NT2/D1 (cell line): ENCODE data around the gene REG4.

Experiments used
- DNase-seq: peaks from one replicate; pipeline ENCODE4 v3.0.0-alpha.2; 2011; ENCODE audit warnings: low read depth, low spot score
- H3K27me3 ChIP-seq: 2 replicates; pipeline ENCODE4 v1.6.0; 2011; ENCODE audit warnings: mild to moderate bottlenecking; ENCODE audit not compliant: insufficient read length, insufficient read depth
- H3K36me3 ChIP-seq: 2 replicates; pipeline ENCODE4 v1.6.1; 2011; ENCODE audit warnings: mild to moderate bottlenecking, low read length, mixed read lengths; ENCODE audit not compliant: insufficient read depth, insufficient read length
- H3K4me1 ChIP-seq: 2 replicates; pipeline ENCODE4 v1.5.1; 2011; ENCODE audit not compliant: insufficient read depth, insufficient read length
- H3K4me3 ChIP-seq: 2 replicates; pipeline ENCODE4 v1.5.1; 2011; ENCODE audit warnings: low read depth; ENCODE audit not compliant: insufficient read length
- H3K9ac ChIP-seq: 2 replicates; pipeline ENCODE4 v1.6.0; 2011; ENCODE audit warnings: low read depth; ENCODE audit not compliant: insufficient read length
- H3K9me3 ChIP-seq: 2 replicates; pipeline ENCODE4 v1.5.1; 2011; ENCODE audit warnings: mild to moderate bottlenecking, low read length; ENCODE audit not compliant: insufficient read depth
- SUZ12 ChIP-seq: IDR thresholded peaks from 2 replicates; pipeline ENCODE4 v1.6.1; 2011; ENCODE audit not compliant: insufficient read length, insufficient read depth; ENCODE audit errors: extremely low read depth
- YY1 ChIP-seq: IDR thresholded peaks from 2 replicates; pipeline ENCODE4 v1.6.1; 2011; ENCODE audit not compliant: insufficient read length, insufficient read depth
- ZNF274 ChIP-seq: IDR thresholded peaks from 2 replicates; pipeline ENCODE4 v1.6.1; 2011; ENCODE audit warnings: mild to moderate bottlenecking, low read depth, low read length

The REG4 gene

DNA sequence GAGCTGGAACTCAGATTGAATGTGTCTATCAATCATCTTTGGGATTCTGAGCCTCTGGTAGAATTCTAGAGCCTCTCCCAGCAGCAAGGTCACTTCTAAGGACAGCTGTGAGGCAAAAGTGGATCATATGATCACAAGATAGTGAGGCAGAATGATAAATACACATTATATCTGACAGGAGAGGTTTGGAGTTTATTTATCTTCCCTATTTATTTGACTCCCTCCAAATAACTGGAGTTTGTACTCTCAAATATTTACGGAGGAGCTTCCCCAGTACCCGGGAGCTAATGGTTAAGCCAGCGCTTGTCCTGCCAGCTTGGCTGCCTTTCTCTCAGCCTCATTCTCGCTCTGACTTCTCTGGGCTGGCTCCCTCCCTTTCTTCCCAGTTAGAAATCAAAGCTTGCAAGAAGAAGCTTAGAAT, 44.9 kb downstream of the REG4 start:
- H3K36me3 ChIP-seq, result no peaks in the 10 kb centered on the region

DNA sequence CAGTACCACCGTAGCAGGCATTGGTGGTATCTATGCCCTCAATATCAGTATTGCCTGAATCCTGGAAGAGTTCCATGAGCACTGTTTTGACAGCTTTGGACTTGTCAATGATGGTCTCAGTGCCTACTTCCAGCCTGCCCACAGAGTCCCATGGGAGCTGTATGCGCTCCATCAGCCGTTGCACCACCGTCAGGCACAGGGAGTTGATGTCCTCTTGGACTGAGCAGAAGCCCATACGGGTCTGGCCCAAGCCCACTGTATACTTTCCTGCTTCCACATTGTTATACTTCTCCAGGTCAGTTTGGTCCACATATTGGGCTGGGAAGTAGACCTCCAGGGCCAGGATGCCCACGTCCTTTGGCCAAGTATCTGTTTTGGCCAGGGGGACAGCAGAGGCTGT, 47.0 kb downstream of the REG4 start:
- Histone ChIP-seq H3K9me3 (no peaks in the 10 kb centered on the region), H3K27me3 (no peaks in the 10 kb centered on the region), H3K36me3 (no peaks in the 10 kb centered on the region), H3K4me3 (no peak overlapping the region), H3K4me1 (no peaks in the 10 kb centered on the region), H3K9ac (no peak overlapping the region)
- no peak for DNase-seq
- TF ChIP-seq YY1 (no peak), ZNF274 (no peak), SUZ12 (no peak)

More for the DNA sequence above, 44.9 kb downstream of the REG4 start:
- H3K4me3 ChIP-seq, result no peak overlapping the region
- H3K27me3 ChIP-seq, result no peaks in the 10 kb centered on the region
- DNase-seq, result no peak
- H3K9ac ChIP-seq, result no peak overlapping the region
- H3K9me3 ChIP-seq, result no peaks in the 10 kb centered on the region
- TF ChIP-seq YY1 (no peak), SUZ12 (no peak), ZNF274 (no peak)
- no peaks in the 10 kb centered on the region for H3K4me1 ChIP-seq

DNA sequence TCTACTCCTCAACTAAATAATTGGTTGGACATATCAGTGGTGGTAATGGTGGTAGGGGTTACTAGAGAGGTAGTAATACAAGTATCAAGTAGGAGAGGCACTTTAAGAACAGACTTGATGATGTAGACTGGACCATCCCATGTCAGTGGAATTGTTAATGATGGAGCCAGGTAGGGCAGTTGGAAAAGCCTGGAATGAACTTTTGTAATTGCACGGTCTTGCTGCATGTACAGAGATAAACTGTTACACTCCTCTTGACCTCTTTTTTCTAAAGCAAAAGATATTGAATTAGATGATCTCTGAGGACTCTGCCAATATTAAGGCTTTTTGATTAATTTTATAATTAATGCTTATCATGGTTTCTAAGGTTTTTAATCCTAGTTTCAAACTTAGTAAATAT, 48.3 kb downstream of the REG4 start:
- no peaks in the 10 kb centered on the region for H3K4me1 ChIP-seq
- DNase-seq, result no peak
- H3K27me3 ChIP-seq, result no peaks in the 10 kb centered on the region
- H3K4me3 ChIP-seq, result no peak overlapping the region
- H3K9ac ChIP-seq, result no peak overlapping the region
- no peaks in the 10 kb centered on the region for H3K9me3 ChIP-seq
- no peaks in the 10 kb centered on the region for H3K36me3 ChIP-seq
- TF ChIP-seq SUZ12 (no peak), ZNF274 (no peak), YY1 (no peak)

DNA sequence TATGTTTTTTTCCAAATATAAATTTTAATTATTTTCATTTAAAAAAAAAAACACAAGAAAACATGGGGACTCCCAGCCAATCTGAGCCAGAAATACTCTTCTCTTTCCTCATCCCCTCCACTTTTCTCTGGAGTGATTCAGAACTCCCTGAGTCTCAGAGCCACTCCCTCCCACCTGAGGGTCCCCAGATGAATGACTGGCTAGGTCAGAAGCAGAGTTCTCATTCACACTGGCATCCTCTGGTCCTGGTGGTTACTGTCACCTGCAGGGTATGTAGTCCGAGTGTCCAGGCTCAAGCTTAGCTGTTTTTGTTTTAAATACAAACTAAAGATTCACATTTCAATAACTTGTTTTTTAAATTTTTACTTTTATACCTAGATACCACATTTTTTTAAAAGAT, 48.9 kb downstream of the REG4 start:
- no peaks in the 10 kb centered on the region for H3K4me1 ChIP-seq
- no peaks in the 10 kb centered on the region for H3K36me3 ChIP-seq
- DNase-seq, result no peak
- TF ChIP-seq SUZ12, result no peak
- TF ChIP-seq YY1, result no peak
- no peak for TF ChIP-seq ZNF274
- no peaks in the 10 kb centered on the region for H3K27me3 ChIP-seq
- H3K9me3 ChIP-seq, result no peaks in the 10 kb centered on the region
- H3K4me3 ChIP-seq, result no peak overlapping the region
- no peak overlapping the region for H3K9ac ChIP-seq

DNA sequence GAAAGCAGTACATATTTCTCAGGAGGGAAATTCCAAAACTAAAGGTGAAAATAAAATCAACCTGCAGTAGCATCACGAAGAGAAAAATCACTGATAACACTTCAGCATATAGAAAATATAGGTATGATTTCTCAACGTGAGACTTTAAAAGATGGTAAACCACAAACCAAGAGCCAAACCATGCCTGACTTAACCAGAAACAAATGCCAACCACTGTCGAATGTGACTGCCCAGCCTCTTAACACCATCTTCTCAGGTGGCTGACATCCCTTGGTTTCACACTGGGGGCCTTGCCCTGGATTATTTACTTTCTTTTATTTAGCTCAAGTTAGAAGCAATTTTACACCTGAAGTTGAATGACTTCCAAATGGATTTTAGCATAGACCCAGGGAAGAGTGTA, 52.7 kb downstream of the REG4 start:
- H3K36me3 ChIP-seq, result no peaks in the 10 kb centered on the region
- TF ChIP-seq YY1 (no peak), SUZ12 (no peak), ZNF274 (no peak)
- H3K4me1 ChIP-seq, result no peaks in the 10 kb centered on the region
- H3K9me3 ChIP-seq, result no peaks in the 10 kb centered on the region
- no peaks in the 10 kb centered on the region for H3K27me3 ChIP-seq
- H3K9ac ChIP-seq, result no peak overlapping the region
- H3K4me3 ChIP-seq, result no peak overlapping the region
- no peak for DNase-seq

DNA sequence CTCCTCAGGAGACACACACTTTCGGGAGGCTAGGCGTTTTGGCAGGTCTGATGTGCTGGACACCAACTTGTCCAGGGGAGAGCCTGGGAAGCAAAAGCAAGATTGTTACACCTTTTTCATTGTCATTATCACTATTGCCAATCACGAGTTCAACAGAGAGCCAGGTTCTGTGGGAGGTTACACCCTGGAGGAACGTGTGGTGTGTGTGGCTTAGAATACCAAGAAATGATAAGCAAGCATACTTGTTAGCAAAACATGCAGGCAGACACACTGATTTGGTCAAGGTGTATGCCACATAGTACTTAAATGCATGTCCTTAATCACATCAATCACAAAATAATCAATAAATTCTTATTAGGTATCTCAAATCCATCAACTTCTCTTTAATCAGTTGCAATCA, 58.7 kb downstream of the REG4 start:
- Histone ChIP-seq H3K9ac (no peak overlapping the region), H3K27me3 (no peaks in the 10 kb centered on the region), H3K9me3 (no peaks in the 10 kb centered on the region), H3K4me3 (no peak overlapping the region), H3K36me3 (no peaks in the 10 kb centered on the region), H3K4me1 (no peaks in the 10 kb centered on the region)
- DNase-seq, result no peak
- no peak for TF ChIP-seq ZNF274
- no peak for TF ChIP-seq SUZ12

DNA sequence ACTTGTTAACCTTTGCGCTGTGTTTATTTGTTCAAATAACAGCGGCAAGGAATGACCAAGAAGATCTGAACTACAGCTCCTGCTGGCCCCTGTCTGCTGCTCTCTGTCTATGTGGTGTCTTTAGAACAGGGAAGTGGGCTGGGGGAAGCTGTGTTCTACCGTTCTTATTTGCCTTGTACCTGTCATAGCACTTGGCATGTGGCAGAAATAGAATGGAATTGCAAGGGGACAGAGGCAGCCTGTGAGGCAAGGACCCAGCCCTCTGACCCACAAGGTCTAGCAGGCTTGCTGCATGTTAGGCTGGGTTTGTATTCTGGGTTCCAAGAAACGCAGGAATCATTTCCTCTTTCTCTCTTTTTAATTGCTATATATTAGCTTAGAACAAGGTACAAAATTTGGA, 63.2 kb downstream of the REG4 start:
- H3K4me3 ChIP-seq, result no peak overlapping the region
- H3K4me1 ChIP-seq, result peaks cover 7% of the 10 kb centered on the region
- H3K9ac ChIP-seq, result no peak overlapping the region
- no peak for TF ChIP-seq YY1
- no peak for TF ChIP-seq SUZ12
- no peak for TF ChIP-seq ZNF274
- no peaks in the 10 kb centered on the region for H3K9me3 ChIP-seq
- H3K27me3 ChIP-seq, result no peaks in the 10 kb centered on the region
- peaks cover 24% of the 10 kb centered on the region for H3K36me3 ChIP-seq
- DNase-seq, result no peak

DNA sequence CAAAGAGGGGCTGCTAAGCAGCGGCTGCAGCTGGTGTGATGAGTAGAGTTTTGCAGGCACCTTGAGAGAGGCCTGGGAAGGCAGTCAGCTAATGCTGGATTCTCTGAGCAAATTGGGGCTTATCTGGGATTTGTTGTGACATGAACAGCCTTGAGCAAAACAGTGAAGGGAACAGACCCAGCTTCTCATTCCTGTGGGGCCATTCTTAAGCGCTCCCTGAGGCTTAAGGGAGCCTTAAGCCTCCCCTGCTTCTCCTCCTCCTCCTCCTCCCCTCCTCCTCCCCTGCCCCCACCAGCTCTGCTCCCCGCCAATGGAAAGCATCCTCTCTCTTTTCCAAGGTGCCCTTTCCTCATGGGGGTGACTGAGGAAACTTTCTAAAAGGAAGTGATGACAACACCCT, 63.8 kb downstream of the REG4 start:
- no peak for DNase-seq
- Histone ChIP-seq H3K4me1 (peaks cover 7% of the 10 kb centered on the region), H3K27me3 (no peaks in the 10 kb centered on the region), H3K9ac (no peak overlapping the region), H3K36me3 (peaks cover 30% of the 10 kb centered on the region), H3K9me3 (no peaks in the 10 kb centered on the region), H3K4me3 (no peak overlapping the region)
- TF ChIP-seq ZNF274, result no peak
- no peak for TF ChIP-seq YY1
- no peak for TF ChIP-seq SUZ12
